Femur (tissue), 1 donor: ENCODE data around the gene SRI.
"Not testable (repeated sequence)": the region's sequence is repeated elsewhere in the genome, so short reads cannot be mapped to it uniquely, and the experiment has no call there.

Source experiments
- DNase-seq: peaks from one replicate; pipeline ENCODE4 v3.0.0-alpha.2; 2017

Gene SRI

DNA sequence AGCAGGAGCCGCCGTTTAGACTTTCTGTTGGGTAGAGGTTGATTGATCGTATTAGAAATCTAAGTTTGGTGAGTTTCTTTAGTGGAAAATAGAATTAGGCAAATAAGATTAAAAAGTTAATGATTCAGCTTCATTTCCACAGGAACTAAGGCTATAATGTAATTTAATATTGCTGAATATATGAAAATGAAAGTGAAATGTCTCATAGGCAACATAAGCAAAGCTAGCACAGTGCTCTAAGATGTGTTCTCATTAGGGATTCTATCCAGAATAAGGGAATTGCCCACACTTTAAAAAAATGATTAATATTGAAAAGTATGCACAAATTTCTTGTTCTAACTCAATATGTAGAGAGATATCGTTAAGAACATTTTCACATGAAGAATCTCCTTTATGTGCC is 47.0 kb downstream of the SRI start:
- DNase-seq = no peak

DNA sequence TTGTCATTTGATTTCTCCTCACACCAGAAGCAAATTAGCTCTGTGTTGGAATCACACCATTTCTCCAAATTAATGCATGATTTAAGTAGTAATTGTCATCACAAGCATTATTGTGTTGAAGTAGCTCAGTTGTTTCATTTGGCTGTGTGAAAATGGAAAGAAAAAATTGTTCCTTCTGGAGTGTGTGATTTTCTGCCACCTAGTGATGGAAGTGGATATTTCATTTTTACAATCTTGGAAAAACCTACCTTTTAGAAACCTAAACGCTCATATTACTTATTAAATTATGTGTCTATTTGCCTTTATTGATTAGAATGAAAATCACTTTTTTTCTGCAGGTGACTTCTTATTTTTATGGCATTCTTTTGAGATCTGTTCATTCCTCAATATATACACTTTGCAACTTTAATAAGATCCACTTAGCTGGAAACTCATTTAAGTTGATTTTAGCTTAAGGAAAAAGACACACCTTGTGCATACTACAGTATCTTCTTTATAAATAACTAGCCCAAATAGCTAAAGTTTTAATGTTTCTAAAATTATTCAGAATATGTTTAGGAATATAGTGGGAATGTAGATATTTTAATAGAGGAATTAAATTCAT is 50.0 kb downstream of the SRI start:
- no peak for DNase-seq

DNA sequence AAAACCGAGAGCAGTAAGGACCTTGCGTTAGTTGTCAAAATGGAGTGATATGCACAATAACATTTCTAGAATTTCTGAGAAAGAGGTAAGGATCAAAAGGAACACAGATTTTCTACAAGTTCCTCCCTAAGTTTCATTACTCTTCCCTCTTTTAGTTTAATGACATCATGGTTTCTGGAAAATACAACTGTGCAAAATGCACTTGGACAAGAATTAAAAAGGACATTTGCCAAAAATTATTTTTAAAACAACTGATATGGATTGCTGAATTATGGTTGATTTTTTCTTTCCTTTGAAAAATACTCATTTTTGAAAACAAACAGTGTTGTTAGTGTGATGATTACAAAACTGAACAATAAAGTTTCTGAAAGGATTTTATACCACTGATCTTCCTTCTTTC is 52.1 kb downstream of the SRI start:
- no peak for DNase-seq

DNA sequence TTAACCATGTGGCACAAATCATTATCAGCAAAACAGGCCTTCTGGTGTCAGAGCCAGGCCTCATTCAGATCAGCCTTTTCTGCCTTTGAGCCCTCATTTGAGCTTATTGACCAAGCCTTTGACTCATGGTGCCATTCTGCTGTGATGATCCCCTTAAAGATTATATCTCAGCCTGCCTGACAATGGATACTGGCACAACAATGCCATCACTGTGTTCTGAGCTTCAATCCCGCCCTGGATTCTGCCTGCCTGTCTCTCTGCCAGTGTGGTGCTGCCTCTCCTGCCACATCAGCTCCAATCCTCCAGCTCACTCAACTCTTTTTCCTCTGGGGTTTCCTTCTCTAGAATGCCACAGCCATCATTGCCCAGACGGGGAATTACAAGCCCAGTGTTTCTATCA is 52.6 kb downstream of the SRI start:
- DNase-seq = no peak

DNA sequence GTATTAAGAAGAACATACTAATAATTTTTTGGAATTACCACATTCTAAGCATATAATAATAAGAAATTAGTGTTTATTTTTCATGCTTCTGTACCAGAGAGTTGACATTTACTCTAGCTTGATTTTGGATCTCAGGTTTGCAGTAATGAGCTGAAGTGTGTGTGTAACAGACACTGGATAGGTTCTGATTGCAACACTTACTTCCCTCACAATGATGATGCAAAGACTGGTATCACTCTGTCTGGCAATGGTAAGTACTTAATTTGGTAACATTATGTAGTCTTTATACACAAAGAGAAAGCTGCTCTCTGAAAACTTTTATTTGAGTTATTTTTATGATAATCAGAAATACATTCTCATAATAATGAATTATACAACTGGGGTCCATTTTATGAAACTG is 54.1 kb downstream of the SRI start:
- DNase-seq = no peak

DNA sequence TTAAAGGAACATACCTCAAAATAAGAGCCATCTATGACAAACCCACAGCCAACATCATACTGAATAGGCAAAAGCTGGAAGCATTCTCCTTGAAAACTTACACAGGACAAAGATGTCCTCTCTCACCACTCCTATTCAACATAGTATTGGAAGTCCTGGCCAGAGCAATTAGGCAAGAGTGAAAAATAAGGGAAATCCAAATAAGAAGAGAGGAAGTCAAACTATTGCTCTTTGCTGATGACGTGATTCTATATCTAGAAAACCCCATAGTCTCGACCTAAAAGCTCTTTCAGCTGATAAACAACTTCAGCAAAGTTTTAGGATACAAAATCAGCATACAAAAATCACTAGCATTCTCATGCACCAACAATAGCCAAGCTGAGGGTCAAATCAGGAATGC is 60.1 kb downstream of the SRI start:
- DNase-seq = not testable (repeated sequence)

DNA sequence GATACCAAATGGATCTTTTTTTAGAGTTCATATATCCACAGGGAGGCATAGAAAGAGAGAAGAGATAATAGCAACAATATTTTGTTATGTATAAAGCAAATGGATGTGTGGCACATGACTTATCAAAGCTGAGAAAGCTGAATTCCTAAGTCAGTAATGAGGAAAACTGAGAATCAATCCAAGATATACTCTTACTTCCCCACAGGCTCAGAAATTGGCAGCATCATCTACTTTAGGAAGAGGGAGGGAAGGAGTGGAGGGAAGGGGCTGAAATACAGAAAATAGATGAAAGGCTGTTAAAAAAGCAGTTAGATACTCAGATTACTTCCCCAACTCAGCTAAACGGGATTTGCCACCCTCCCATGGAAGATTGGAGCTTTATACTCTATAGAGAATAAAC is 63.5 kb downstream of the SRI start:
- no peak for DNase-seq

DNA sequence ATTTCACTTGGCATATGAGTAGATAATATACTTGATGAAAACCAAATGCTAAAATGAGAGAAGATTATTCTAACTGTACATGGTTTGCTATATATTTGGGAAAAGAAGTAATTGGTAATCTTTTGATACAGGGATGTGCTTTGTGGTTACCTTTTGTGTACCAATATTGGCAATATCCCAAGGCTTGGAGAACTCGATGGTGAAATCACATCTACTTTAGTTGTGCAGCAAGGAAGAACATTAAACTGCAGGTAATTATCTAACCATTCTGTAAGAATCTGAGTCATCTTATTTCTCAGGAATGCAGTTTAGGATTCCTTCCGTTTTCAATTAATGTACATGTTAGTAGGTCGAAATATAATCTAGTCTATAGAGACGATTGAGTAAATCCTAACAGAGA is 64.1 kb downstream of the SRI start:
- DNase-seq = no peak
